RCC 7860 (cell line): ENCODE measurements around the gene TMEM217.

Experiments
- DNase-seq: peaks from one replicate; pipeline ENCODE4 v3.0.0-alpha.2; 2015; ENCODE audit warnings: low spot score
- FAIRE-seq: peaks from 2 replicates; lab custom pipeline; 2012; peaks lifted over from hg19 to GRCh38; lab: Jason Lieb, UNC

The TMEM217 gene

GRCh38 chr6:37170273-37171200 lies 87.4 kb downstream of the TMEM217 start:
- DNase-seq (peak; percentile 13), FAIRE-seq (no peak)

DNA sequence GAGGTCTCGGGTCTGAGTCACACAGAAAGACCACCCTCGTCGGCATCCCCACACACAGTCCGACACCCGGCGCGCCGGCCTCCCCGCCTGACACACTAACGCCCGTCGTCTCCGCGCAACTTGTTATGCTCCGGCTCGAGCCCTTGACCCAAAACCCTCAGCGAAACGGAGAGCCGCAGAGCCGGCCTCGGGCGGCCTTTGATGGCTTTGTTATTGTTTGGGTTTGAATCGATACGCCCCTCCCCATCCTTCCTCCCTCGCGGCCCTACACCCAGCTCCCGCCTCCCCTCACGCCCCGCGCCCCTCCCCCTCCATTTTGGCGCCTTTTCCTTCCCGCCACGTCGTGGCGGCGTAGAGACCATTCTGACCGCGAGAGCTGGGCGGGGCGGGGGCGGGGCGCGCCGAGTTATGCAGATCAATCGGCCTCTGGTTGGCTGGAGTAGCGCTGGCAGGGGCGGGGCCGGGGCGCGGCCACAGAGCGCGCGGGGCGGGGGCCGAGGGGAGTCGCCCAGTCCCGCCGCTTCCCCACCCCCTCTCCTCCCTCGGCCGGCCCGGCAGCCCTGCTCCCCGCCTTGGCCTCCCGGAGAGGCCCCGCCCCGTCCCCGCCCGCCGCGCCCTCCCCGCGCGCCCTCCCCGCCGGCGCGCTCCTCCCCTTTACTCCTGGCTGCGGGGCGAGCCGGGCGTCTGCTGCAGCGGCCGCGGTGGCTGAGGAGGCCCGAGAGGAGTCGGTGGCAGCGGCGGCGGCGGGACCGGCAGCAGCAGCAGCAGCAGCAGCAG lies 88.3 kb downstream of the TMEM217 start, which contains the start of gene PIM1:
PIM1 (plus strand) TSS at position 657 of the 777 bp plus-strand sequence. CDS start 424 bp downstream, outside the sequence.
- DNase-seq = peak; percentile 84
- no peak for FAIRE-seq

GRCh38 chr6:37168811-37169495 lies 89.0 kb downstream of the TMEM217 start:
- FAIRE-seq (no peak), DNase-seq (peak; percentile 54)

- DNase-seq (no peak), FAIRE-seq (no peak)
Measured at GRCh38 chr6:37168163-37168758, 89.7 kb downstream of the TMEM217 start.

DNA sequence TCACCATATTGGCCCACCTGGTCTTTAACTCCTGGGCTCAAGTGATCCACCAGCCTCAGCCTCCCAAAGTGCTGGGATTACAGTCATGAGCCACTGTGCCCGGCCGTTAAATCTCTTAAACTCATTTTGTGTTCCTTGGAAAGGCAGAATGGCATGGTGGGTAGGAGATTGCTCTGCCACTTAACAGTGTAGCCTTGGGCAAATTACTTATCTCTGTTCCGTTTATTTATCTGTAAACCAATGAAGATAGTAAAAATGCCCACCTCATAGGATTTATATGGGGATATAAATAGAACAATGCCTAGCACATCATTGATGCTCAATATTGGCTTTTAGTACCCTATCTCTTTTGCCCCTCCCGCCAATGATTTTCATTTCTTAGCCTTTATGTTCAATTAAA lies 95.2 kb downstream of the TMEM217 start:
- no peak for FAIRE-seq
- no peak for DNase-seq
